Osteoblast (primary cell): ENCODE results near the gene THAP8. TPM values are rescaled to one million over a fixed set of nuclear protein-coding genes. Genes with fewer than 3 reads are reported as not detected.
A peak's percentile ranks its signal among the peaks of the same experiment; 100 is the strongest.

Source experiments
- DNase-seq: peaks from one replicate; pipeline ENCODE4 v3.0.0; 2011; ENCODE audit warnings: low spot score, mixed read lengths; ENCODE audit not compliant: insufficient read length; ENCODE audit errors: missing footprints
- H2AFZ ChIP-seq: 2 replicates; pipeline ENCODE4 v1.6.0; 2011; ENCODE audit warnings: mild to moderate bottlenecking, low read length
- H3K27ac ChIP-seq: 2 replicates; pipeline ENCODE4 v1.5.1; 2011; ENCODE audit warnings: mild to moderate bottlenecking, low read depth, low read length, moderate library complexity
- H3K27me3 ChIP-seq: 2 replicates; pipeline ENCODE4 v1.6.0; 2012; ENCODE audit warnings: mild to moderate bottlenecking, control low read depth, inconsistent platforms, low read length, moderate library complexity; ENCODE audit not compliant: insufficient read depth
- H3K36me3 ChIP-seq: 2 replicates; pipeline ENCODE4 v1.5.1; 2011; ENCODE audit warnings: mild to moderate bottlenecking, low read length, control low read depth, moderate library complexity; ENCODE audit not compliant: insufficient read depth
- H3K4me1 ChIP-seq: 2 replicates; pipeline ENCODE4 v1.5.1; 2011; ENCODE audit warnings: mild to moderate bottlenecking, low read length, control low read depth, moderate library complexity; ENCODE audit not compliant: insufficient read depth
- H3K4me2 ChIP-seq: 2 replicates; pipeline ENCODE4 v1.6.0; 2011; ENCODE audit warnings: mild to moderate bottlenecking, low read length; ENCODE audit not compliant: insufficient read depth
- H3K4me3 ChIP-seq: fragments of 200-600 bp; sonication (generic); 3 replicates; pipeline ENCODE4 v1.5.1; 2012; ENCODE audit warnings: mild to moderate bottlenecking, low read length, inconsistent platforms; ENCODE audit not compliant: insufficient read depth
- H3K79me2 ChIP-seq: 2 replicates; pipeline ENCODE4 v1.6.0; 2012; ENCODE audit warnings: mild to moderate bottlenecking, low read length, control low read depth, inconsistent platforms; ENCODE audit not compliant: insufficient read depth
- H3K9me3 ChIP-seq: 2 replicates; pipeline ENCODE4 v1.5.1; 2011; ENCODE audit warnings: low read depth, low read length, control low read depth
- H4K20me1 ChIP-seq: 2 replicates; pipeline ENCODE4 v1.6.0; 2012; ENCODE audit warnings: mild to moderate bottlenecking, low read length, control low read depth; ENCODE audit not compliant: insufficient read depth
- total RNA-seq: library from RNA; depleted of rRNA; stranded (reverse); fragments of >200 nt; gene quantifications from 2 replicates; pipeline ENCODE4 v1.2.3, GENCODE V29; 2012
- TF ChIP-seq, protein P1 (sequence below): IDR thresholded peaks from 2 replicates; pipeline ENCODE4 v1.5.1; 2011; ENCODE audit warnings: mild to moderate bottlenecking, low read depth, low read length, moderate library complexity; ENCODE audit errors: extremely low read depth

The THAP8 gene
- total RNA-seq, 1 donor: 5.1 TPM

GRCh38 chr19:35990156-35990555, 63.9 kb downstream of the THAP8 start:
- Histone ChIP-seq H3K4me2 (no peak overlapping the region), H3K27me3 (peaks cover 22% of the 10 kb centered on the region), H3K79me2 (peaks cover 2% of the 10 kb centered on the region), H3K4me1 (peaks cover 3% of the 10 kb centered on the region), H2AFZ (no peak overlapping the region), H3K9me3 (peaks cover 2% of the 10 kb centered on the region), H3K4me3 (no peak overlapping the region), H4K20me1 (no peaks in the 10 kb centered on the region), H3K36me3 (no peaks in the 10 kb centered on the region), H3K27ac (no peak overlapping the region)
- no peak for DNase-seq
- TF ChIP-seq, protein P1, sequence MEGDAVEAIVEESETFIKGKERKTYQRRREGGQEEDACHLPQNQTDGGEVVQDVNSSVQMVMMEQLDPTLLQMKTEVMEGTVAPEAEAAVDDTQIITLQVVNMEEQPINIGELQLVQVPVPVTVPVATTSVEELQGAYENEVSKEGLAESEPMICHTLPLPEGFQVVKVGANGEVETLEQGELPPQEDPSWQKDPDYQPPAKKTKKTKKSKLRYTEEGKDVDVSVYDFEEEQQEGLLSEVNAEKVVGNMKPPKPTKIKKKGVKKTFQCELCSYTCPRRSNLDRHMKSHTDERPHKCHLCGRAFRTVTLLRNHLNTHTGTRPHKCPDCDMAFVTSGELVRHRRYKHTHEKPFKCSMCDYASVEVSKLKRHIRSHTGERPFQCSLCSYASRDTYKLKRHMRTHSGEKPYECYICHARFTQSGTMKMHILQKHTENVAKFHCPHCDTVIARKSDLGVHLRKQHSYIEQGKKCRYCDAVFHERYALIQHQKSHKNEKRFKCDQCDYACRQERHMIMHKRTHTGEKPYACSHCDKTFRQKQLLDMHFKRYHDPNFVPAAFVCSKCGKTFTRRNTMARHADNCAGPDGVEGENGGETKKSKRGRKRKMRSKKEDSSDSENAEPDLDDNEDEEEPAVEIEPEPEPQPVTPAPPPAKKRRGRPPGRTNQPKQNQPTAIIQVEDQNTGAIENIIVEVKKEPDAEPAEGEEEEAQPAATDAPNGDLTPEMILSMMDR: no peak

- H3K9me3 ChIP-seq: peaks cover 2% of the 10 kb centered on the region
- TF ChIP-seq, protein P1: no peak
- H3K79me2 ChIP-seq: no peaks in the 10 kb centered on the region
- H3K36me3 ChIP-seq: no peaks in the 10 kb centered on the region
- no peak overlapping the region for H3K27ac ChIP-seq
- no peak overlapping the region for H3K4me3 ChIP-seq
- no peaks in the 10 kb centered on the region for H4K20me1 ChIP-seq
- H3K27me3 ChIP-seq: peaks cover 22% of the 10 kb centered on the region
- H3K4me1 ChIP-seq: no peaks in the 10 kb centered on the region
- no peak overlapping the region for H2AFZ ChIP-seq
- H3K4me2 ChIP-seq: no peak overlapping the region
- no peak for DNase-seq
Observed at GRCh38 chr19:35988824-35989223, 65.3 kb downstream of the THAP8 start.

GRCh38 chr19:35987571-35987896, 66.6 kb downstream of the THAP8 start:
- Histone ChIP-seq H3K27ac (no peak overlapping the region), H3K4me1 (no peaks in the 10 kb centered on the region), H3K9me3 (peaks cover 2% of the 10 kb centered on the region), H3K27me3 (peaks cover 22% of the 10 kb centered on the region), H2AFZ (no peak overlapping the region), H3K36me3 (no peaks in the 10 kb centered on the region), H4K20me1 (no peaks in the 10 kb centered on the region), H3K4me3 (no peak overlapping the region), H3K79me2 (no peaks in the 10 kb centered on the region), H3K4me2 (no peak overlapping the region)
- TF ChIP-seq, protein P1: no peak
- no peak for DNase-seq

GRCh38 chr19:35986664-35987570, 67.2 kb downstream of the THAP8 start:
- Histone ChIP-seq H3K27me3 (peaks cover 22% of the 10 kb centered on the region), H4K20me1 (no peaks in the 10 kb centered on the region), H3K4me3 (peak overlapping the region; percentile 33), H2AFZ (no peak overlapping the region), H3K36me3 (no peaks in the 10 kb centered on the region), H3K27ac (no peak overlapping the region), H3K9me3 (peaks cover 2% of the 10 kb centered on the region), H3K4me2 (no peak overlapping the region), H3K4me1 (no peaks in the 10 kb centered on the region), H3K79me2 (no peaks in the 10 kb centered on the region)
- TF ChIP-seq, protein P1: no peak
- DNase-seq: peak; percentile 85
